Measurements from ENCODE around the gene ARID1B.

DNA sequence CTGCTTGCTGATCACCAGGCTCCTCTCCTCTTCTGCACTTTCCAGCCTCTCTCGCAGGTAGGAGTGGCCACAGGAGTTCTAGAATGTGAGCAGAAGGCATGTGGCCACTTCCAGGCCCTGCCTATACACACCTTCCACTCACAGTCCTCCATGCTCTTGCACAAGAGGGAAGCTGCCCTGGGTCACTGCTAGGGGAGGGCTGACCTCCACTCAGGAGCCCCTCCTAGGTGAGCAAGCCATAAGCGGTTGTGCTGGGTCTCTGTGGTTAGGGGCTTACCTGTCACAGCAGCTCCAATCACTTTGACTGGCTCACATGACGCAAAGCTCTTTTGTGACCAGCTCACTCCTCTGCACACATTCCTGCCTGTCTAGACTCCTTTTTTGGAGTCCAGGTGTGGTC is 477.9 kb downstream of the ARID1B start:
- TF ChIP-seq, protein P1, sequence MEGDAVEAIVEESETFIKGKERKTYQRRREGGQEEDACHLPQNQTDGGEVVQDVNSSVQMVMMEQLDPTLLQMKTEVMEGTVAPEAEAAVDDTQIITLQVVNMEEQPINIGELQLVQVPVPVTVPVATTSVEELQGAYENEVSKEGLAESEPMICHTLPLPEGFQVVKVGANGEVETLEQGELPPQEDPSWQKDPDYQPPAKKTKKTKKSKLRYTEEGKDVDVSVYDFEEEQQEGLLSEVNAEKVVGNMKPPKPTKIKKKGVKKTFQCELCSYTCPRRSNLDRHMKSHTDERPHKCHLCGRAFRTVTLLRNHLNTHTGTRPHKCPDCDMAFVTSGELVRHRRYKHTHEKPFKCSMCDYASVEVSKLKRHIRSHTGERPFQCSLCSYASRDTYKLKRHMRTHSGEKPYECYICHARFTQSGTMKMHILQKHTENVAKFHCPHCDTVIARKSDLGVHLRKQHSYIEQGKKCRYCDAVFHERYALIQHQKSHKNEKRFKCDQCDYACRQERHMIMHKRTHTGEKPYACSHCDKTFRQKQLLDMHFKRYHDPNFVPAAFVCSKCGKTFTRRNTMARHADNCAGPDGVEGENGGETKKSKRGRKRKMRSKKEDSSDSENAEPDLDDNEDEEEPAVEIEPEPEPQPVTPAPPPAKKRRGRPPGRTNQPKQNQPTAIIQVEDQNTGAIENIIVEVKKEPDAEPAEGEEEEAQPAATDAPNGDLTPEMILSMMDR (IDR thresholded peaks at IDR 0.05; ENCODE audit: low read length) = no peak
- no peak for TF ChIP-seq EZH2 (IDR thresholded peaks at IDR 0.05; ENCODE audit: borderline replicate concordance, low read length)

Data from OCI-LY1 (cell line).